ENCODE measurements around the gene ZNF684.

Gene ZNF684

DNA sequence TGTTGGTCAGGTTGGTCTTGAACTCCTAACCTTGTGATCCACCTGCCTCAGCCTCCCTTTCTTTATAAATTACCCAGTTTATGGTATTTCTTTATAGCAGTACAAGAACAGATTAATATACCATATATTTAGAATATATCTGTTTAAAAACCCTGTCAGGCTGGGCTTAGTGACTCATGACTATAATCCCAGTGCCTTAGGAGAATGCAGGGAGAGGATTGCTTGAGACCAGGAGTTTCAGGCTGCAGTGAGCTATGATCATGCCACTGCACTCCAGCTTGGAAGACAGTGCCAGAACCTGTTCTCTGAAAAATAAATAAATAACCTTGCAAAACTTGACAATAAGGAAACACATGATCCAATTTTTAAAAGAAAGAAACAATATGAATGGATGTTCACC is 43.9 kb downstream of the ZNF684 start:
- DNase-seq = no peak

DNA sequence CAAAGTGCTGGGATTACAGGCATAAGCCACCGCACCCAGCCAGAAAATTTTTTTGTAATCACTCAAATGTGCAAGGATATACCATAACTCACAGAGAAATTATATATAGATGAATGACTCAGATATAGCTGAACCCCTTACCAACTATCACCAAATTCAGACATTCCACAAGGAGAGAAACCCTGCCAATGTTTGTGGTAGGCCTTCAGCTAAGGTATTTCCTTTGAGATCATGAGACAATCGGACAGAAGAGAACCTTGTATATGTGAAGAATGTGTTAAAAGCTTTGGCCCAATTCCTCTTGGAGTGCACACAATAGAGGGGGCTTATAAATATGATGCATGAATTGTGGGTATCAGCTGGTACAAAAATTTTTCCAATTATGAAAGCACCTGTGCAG is 50.7 kb downstream of the ZNF684 start:
- no peak for DNase-seq

DNA sequence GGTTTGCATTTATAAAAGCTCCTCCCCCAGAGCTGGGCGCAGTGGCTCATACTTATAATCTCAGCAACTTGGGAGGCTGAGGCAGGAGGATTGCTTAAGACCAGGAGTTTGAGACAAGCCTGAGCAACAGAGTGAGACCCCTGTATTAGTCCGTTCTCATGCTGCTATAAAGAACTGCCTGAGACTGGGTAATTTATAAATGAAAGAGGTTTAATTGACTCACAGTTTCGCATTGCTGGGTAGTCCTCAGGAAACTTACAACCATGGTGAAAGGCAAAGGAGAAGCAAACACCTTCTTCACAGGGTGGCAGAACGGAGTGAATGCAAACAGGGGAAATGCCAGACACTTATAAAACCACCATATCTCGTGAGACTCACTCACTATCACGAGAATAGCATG is 52.5 kb downstream of the ZNF684 start:
- DNase-seq = no peak

DNA sequence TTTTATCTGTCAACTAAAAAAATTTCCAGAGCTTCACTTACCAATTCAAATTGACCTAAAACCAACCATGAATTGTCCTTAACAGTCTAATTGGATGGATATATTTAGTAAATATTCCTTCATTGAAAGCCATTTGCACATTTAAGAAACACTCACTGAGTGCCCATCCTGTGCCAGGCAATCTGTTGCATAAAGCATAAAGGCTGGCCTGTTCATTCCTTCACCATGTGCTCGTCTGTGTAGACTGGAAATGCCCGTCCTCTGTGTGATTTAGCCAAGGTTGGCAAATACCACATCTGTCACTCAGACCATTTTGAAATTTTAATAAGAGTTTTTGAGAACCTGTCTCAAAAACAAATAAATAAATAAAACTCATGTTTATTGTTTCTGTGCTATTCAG is 57.1 kb downstream of the ZNF684 start:
- no peak for DNase-seq

DNA sequence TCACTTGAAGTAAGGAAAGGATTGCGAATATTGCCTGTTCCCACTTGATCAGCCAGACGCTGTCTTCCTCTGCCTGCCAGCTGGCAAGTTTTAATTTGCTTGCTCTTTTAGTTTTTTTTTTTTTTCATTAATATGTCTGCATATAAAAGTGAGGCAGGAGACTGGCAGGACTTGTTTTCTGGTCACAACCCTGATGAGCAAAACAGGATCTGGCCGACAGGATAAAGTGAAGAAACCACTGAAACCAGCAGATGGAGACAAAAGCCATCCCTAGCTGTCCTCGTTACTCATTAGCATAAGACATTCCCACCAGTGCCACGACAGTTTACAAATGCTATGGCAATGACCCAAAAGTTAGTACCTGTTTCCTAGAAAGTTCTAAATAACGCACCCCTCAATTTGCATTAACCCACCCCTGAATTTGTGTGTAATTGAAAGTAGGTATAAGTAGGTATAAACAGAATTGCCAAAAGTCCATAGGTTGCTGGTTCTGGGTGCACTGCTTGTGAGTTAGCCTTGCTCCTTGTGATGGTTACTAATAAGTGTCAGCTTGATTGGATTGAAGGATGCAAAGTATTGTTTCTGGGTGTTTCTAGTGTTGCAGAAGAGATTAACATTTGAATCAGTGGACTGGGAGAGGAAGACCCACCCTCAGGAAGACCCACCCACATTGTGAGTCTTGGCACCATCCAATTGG is 60.8 kb downstream of the ZNF684 start:
- DNase-seq = peak; percentile 63

DNA sequence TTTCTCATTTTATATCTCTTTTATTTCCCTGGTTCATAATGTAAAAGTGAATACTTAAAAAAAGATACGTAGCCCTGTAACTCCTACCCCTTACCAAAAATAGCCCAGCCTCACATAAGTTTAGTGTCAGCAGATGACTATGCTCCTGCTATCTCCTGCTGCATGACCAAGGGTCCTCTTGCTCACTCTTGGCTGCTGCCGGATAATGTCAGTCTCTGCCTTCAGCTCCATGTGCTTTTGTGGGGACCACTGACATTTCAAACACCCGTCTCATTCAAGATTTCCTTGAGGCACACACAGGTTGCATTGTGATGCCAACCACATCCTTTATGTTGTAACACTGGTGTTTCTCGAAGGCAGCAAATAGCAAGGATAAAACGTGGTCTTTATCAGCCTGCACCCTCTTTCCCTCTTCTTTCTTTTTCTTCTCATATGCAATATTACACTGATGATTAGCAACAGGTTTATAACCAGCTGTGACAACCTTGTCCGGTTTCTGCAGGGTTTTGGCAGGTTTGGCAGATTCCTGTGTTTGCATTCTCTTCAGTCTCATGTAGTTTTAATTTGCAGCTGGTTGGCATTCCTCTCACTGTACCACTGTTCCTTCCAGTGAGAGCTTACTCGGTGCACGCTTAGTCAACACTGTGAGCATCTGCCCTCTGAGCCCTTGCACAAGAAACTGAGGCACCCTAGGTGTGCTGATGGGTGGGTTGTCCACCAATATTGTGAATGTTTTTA is 62.2 kb downstream of the ZNF684 start:
- DNase-seq = no peak

DNA sequence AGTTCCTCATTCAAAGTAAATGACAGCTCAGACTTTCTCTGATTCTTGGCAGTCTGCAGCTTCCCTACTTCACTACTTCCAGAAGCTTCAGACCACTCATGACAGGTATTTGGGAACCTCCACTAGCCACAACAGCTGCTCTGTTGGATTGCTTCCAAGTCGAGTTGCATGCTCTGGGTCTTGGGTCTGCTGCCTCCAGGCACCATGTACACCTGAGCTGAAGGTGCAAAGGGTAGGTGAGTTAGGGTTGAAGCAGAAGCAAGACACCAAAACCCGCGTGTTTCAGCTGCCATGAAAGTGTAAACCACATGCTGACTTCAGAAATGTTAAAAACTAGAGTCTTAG is 62.7 kb downstream of the ZNF684 start:
- peak; percentile 46 for DNase-seq

- DNase-seq = no peak
Measured at GRCh38 chr1:40595623-40596022, 64.2 kb downstream of the ZNF684 start.

All from NCI-H2171 treated with DMSO at 0.1 percent for 48 hours (cell line).